GM12878 (cell line): ENCODE measurements around the gene KLK3. TPM values are rescaled to one million over a fixed set of nuclear protein-coding genes. Genes with fewer than 3 reads are reported as not detected.

Experiments used
- CBX3 ChIP-seq: fragments of 200-600 bp; sonication (generic); IDR thresholded peaks from 2 replicates; pipeline ENCODE4 v1.6.1; 2016; ENCODE audit warnings: low read depth, borderline replicate concordance
- CREB1 ChIP-seq: IDR thresholded peaks from 2 replicates; pipeline ENCODE4 v1.6.1; 2012; ENCODE audit warnings: low read depth, mild to moderate bottlenecking, inconsistent platforms
- CREM ChIP-seq: IDR thresholded peaks from 2 replicates; pipeline ENCODE4 v1.6.1; 2014; ENCODE audit warnings: antibody characterized with exemption, low read depth
- EGR1 ChIP-seq, 2 experiments: IDR thresholded peaks; 1 replicate in 1 of 2; 2 replicates in 1 of 2; pipeline ENCODE4 v1.6.1; 2011 to 2012; ENCODE audit warnings: low read depth in 2 of 2, low read length in 2 of 2, borderline replicate concordance in 1 of 2, mild to moderate bottlenecking in 1 of 2, moderate library complexity in 1 of 2
- EP300 ChIP-seq, 2 experiments: fragments of 150-350 bp in 1 of 2; IDR thresholded peaks; 2 replicates each; pipeline ENCODE4 v1.6.1; 2011 to 2012; ENCODE audit warnings: low read depth in 2 of 2, low read length in 2 of 2, borderline replicate concordance in 1 of 2, improper control_type of control experiment in 1 of 2, inconsistent platforms in 1 of 2; ENCODE audit not compliant: control insufficient read depth in 1 of 2
- ETV6 ChIP-seq, 2 experiments: fragments of 450-650 bp in 1 of 2; IDR thresholded peaks in 1 of 2; conservative IDR thresholded peaks in 1 of 2; 2 replicates each; pipeline ENCODE4 v1.6.1; 2014; ENCODE audit warnings: antibody characterized with exemption in 1 of 2, borderline replicate concordance in 1 of 2, low read depth in 1 of 2, mild to moderate bottlenecking in 1 of 2, moderate library complexity in 1 of 2
- FOXK2 ChIP-seq: fragments of 450-650 bp; IDR thresholded peaks from 2 replicates; pipeline ENCODE4 v1.6.1; 2017; ENCODE audit warnings: mild to moderate bottlenecking, moderate library complexity
- HDGF ChIP-seq: fragments of 450-650 bp; IDR thresholded peaks from 2 replicates; pipeline ENCODE4 v1.6.1; 2016; ENCODE audit warnings: antibody characterized with exemption
- IRF4 ChIP-seq: IDR thresholded peaks from 2 replicates; pipeline ENCODE4 v1.6.1; 2011; ENCODE audit warnings: low read depth, low read length
- MEF2B ChIP-seq: fragments of 450-650 bp; IDR thresholded peaks from 2 replicates; pipeline ENCODE4 v1.6.1; 2018; ENCODE audit warnings: mild to moderate bottlenecking, moderate library complexity; ENCODE audit not compliant: partially characterized antibody, poor library complexity, severe bottlenecking
- PAX5 ChIP-seq: IDR thresholded peaks from 2 replicates; pipeline ENCODE4 v1.6.1; 2011; ENCODE audit warnings: low read depth, low read length, borderline replicate concordance
- POLR2AphosphoS2 ChIP-seq: IDR thresholded peaks from 2 replicates; pipeline ENCODE4 v1.6.1; 2011; ENCODE audit warnings: low read depth, mild to moderate bottlenecking, low read length, improper control_type of control experiment, moderate library complexity
- RCOR1 ChIP-seq: conservative IDR thresholded peaks from 2 replicates; pipeline ENCODE4 v1.6.1; 2012; ENCODE audit warnings: low read depth, low read length, improper control_type of control experiment
- RFX5 ChIP-seq: IDR thresholded peaks from 2 replicates; pipeline ENCODE4 v1.6.1; 2011; ENCODE audit warnings: low read depth, low read length, improper control_type of control experiment
- SMAD1 ChIP-seq: fragments of 450-650 bp; IDR thresholded peaks from 2 replicates; pipeline ENCODE4 v1.6.1; 2018; ENCODE audit warnings: mild to moderate bottlenecking, low read depth; ENCODE audit not compliant: partially characterized antibody
- SRF ChIP-seq, 2 experiments: IDR thresholded peaks; 2 replicates each; pipeline ENCODE4 v1.6.1; 2011; ENCODE audit warnings: low read depth in 2 of 2, low read length in 2 of 2, mild to moderate bottlenecking in 1 of 2, moderate library complexity in 1 of 2
- STAT1 ChIP-seq: fragments of 450-650 bp; conservative IDR thresholded peaks from 2 replicates; pipeline ENCODE4 v1.6.1; 2014; ENCODE audit warnings: antibody characterized with exemption, mild to moderate bottlenecking
- SUPT20H ChIP-seq: IDR thresholded peaks from 2 replicates; pipeline ENCODE4 v1.6.1; 2011; ENCODE audit warnings: low read depth, mild to moderate bottlenecking, low read length, moderate library complexity, borderline replicate concordance; ENCODE audit not compliant: control insufficient read depth
- TCF3 ChIP-seq: IDR thresholded peaks from 2 replicates; pipeline ENCODE4 v1.6.1; 2012; ENCODE audit warnings: low read depth, mild to moderate bottlenecking, low read length, borderline replicate concordance; ENCODE audit not compliant: insufficient read depth
- TCF7 ChIP-seq: IDR thresholded peaks from 2 replicates; pipeline ENCODE4 v1.6.1; 2014; ENCODE audit warnings: antibody characterized with exemption, borderline replicate concordance
- polyA plus RNA-seq, 11 experiments: library from polyadenylated mRNA; depleted of rRNA in 4 of 11; unstranded in 6 of 11; stranded (reverse) in 5 of 11; fragments of >200 nt; fragmentation: Nextera tagmentation in 4 of 11; fragmentation: Illumina TruSeq in 1 of 11; extraction: Ambion mirVana in 4 of 11; extraction: Trizol in 1 of 11; gene quantifications; 1 replicate in 1 of 11; 2 replicates in 10 of 11; pipeline versions ENCODE4 v1.2.1 to v1.2.3, GENCODE V29; 2011 to 2016; ENCODE audit warnings: inconsistent platforms in 2 of 11, missing spikeins in 2 of 11, low read depth in 1 of 11
- total RNA-seq, 4 experiments: library from RNA; depleted of rRNA in 3 of 4; stranded (reverse); fragments of >200 nt in 3 of 4; fragmentation: Illumina TruSeq in 1 of 4; extraction: Trizol in 1 of 4; gene quantifications; 2 replicates each; pipeline versions ENCODE4 v1.2.1 to v1.2.3, GENCODE V29; 2013 to 2021
- TF ChIP-seq, protein P1 (sequence below): IDR thresholded peaks from 2 replicates; pipeline ENCODE4 v1.6.1; 2012; ENCODE audit warnings: mild to moderate bottlenecking, low read depth, low read length
- TF ChIP-seq, protein P2 (sequence below): fragments of 450-650 bp; IDR thresholded peaks from 2 replicates; pipeline ENCODE4 v1.6.1; 2018; ENCODE audit warnings: borderline replicate concordance, mild to moderate bottlenecking; ENCODE audit not compliant: partially characterized antibody
- TF ChIP-seq, protein P3 (sequence below): fragments of 450-650 bp; IDR thresholded peaks from 2 replicates; pipeline ENCODE4 v1.6.1; 2014; ENCODE audit warnings: mild to moderate bottlenecking

KLK3 gene
- total and polyA plus RNA-seq, 10 of the 15 experiments (the other 5 are each of a cell fraction or from before 2014, with no cell fraction given) = 0.31 TPM; not detected in 9

DNA sequence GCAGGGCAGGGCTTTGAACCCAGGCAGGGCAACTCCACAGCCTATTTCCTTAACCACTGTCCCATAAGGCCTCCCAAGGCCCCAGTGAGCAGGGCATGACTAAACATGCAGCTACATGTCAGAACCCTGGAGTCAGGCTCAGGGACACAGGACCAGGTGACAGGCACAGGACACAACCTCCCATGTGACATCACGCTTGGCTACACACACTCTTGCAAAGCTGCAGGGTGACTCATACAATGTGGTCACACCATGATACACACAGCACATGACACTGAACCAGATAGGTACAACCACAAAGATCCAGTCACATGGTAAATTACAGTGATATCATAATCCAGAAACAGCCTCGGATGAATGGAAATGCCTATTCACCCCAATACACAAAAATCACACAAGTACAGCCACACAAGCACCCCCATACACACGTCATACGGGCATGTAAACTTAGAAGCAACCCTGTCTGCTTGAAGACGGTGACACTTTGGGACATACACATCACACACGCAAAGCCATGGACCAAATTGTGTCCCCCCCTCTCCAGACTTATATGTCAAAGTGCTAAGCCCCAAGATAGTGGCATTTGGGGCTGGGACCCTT is 42.0 kb downstream of the KLK3 start (continued):
- TF ChIP-seq POLR2AphosphoS2 (no peak), ETV6 (conservative IDR thresholded peaks at IDR 0.05 in 1 of 2, IDR thresholded peaks at IDR 0.05 in 1 of 2; ENCODE audit: borderline replicate concordance in 1 of 2, low read depth in 1 of 2) (peak in 1 of 2 experiments; percentile 7; a peak in 1 of 4 replicates), RCOR1 (0 out of 2 replicates have a peak, but pooled peaks have one; percentile 68), EP300 (IDR thresholded peaks at IDR 0.05; ENCODE audit: borderline replicate concordance in 1 of 2, control insufficient read depth in 1 of 2, low read depth in 2 of 2, low read length in 2 of 2) (peak; percentile 98 to 100), RFX5 (no peak), SMAD1 (no peak), CREM (peak; percentile 94; the same call in 1 of the 2 replicates), EGR1 (IDR thresholded peaks at IDR 0.05; ENCODE audit: borderline replicate concordance in 1 of 2, low read depth in 2 of 2, low read length in 2 of 2) (0 out of 3 replicates have a peak, but pooled peaks of 1 of the 2 experiments have one; percentile 12), MEF2B (peak; percentile 90), TCF7 (no peak), TCF3 (peak; percentile 76; the same call in 1 of the 2 replicates), SRF (IDR thresholded peaks at IDR 0.05; ENCODE audit: low read depth in 2 of 2, low read length in 2 of 2) (0 out of 4 replicates have a peak, but pooled peaks of 1 of the 2 experiments have one; percentile 20), STAT1 (no peak), SUPT20H (no peak), FOXK2 (peak; percentile 66; the same call in 1 of the 2 replicates), CREB1 (peak; percentile 85), HDGF (peak; percentile 55; the same call in 1 of the 2 replicates), IRF4 (peak; percentile 47; the same call in 1 of the 2 replicates), CBX3 (no peak), PAX5 (peak; percentile 100)
- TF ChIP-seq, protein P1, sequence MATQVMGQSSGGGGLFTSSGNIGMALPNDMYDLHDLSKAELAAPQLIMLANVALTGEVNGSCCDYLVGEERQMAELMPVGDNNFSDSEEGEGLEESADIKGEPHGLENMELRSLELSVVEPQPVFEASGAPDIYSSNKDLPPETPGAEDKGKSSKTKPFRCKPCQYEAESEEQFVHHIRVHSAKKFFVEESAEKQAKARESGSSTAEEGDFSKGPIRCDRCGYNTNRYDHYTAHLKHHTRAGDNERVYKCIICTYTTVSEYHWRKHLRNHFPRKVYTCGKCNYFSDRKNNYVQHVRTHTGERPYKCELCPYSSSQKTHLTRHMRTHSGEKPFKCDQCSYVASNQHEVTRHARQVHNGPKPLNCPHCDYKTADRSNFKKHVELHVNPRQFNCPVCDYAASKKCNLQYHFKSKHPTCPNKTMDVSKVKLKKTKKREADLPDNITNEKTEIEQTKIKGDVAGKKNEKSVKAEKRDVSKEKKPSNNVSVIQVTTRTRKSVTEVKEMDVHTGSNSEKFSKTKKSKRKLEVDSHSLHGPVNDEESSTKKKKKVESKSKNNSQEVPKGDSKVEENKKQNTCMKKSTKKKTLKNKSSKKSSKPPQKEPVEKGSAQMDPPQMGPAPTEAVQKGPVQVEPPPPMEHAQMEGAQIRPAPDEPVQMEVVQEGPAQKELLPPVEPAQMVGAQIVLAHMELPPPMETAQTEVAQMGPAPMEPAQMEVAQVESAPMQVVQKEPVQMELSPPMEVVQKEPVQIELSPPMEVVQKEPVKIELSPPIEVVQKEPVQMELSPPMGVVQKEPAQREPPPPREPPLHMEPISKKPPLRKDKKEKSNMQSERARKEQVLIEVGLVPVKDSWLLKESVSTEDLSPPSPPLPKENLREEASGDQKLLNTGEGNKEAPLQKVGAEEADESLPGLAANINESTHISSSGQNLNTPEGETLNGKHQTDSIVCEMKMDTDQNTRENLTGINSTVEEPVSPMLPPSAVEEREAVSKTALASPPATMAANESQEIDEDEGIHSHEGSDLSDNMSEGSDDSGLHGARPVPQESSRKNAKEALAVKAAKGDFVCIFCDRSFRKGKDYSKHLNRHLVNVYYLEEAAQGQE = no peak
- TF ChIP-seq, protein P2, sequence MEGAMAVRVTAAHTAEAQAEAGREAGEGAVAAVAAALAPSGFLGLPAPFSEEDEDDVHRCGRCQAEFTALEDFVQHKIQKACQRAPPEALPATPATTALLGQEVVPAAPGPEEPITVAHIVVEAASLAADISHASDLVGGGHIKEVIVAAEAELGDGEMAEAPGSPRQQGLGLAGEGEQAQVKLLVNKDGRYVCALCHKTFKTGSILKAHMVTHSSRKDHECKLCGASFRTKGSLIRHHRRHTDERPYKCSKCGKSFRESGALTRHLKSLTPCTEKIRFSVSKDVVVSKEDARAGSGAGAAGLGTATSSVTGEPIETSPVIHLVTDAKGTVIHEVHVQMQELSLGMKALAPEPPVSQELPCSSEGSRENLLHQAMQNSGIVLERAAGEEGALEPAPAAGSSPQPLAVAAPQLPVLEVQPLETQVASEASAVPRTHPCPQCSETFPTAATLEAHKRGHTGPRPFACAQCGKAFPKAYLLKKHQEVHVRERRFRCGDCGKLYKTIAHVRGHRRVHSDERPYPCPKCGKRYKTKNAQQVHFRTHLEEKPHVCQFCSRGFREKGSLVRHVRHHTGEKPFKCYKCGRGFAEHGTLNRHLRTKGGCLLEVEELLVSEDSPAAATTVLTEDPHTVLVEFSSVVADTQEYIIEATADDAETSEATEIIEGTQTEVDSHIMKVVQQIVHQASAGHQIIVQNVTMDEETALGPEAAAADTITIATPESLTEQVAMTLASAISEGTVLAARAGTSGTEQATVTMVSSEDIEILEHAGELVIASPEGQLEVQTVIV = no peak
- TF ChIP-seq, protein P3, sequence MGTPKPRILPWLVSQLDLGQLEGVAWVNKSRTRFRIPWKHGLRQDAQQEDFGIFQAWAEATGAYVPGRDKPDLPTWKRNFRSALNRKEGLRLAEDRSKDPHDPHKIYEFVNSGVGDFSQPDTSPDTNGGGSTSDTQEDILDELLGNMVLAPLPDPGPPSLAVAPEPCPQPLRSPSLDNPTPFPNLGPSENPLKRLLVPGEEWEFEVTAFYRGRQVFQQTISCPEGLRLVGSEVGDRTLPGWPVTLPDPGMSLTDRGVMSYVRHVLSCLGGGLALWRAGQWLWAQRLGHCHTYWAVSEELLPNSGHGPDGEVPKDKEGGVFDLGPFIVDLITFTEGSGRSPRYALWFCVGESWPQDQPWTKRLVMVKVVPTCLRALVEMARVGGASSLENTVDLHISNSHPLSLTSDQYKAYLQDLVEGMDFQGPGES = no peak
